ENCODE measurements around the gene SGSM1.
"Not testable (repeated sequence)": the region's sequence is repeated elsewhere in the genome, so short reads cannot be mapped to it uniquely, and the experiment has no call there.

Gene SGSM1

DNA sequence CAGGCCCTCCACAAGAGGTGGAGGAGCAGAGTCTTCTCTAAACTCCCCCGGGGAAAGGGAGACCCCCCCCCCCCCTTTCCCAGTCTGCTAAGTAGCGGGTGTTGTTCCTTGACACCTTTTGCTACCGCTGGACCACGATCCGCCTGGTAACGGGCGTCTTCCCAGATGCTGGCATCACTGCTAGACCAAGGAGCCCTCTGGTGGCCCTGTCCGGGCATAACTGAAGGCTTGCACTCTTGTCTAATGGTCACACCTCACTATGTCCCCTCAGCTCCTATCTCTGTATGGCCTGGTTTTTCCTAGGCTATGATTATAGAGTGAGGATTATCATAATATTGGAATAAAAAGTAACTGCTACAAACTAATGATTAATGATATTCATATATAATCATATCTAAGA is 31.5 kb downstream of the SGSM1 start:
- H3K27me3 ChIP-seq (ENCODE audit: control insufficient read depth, insufficient read depth, low read length, poor library complexity, severe bottlenecking); H3K27ac ChIP-seq (ENCODE audit: insufficient read depth, low read depth, low read length, poor library complexity, severe bottlenecking); H3K9me3 ChIP-seq (ENCODE audit: control insufficient read depth, low read length); H3K4me1 ChIP-seq (ENCODE audit: control insufficient read depth, insufficient read depth, low read length); H3K36me3 ChIP-seq (ENCODE audit: control insufficient read depth, insufficient read depth, low read length); H3K4me3 ChIP-seq (ENCODE audit: insufficient read depth, low read depth, low read length): not testable (repeated sequence)
- WGBS, 2 experiments, result 40 to 70% methylated on average over 1 to 5 of the region's 8 CpGs

DNA sequence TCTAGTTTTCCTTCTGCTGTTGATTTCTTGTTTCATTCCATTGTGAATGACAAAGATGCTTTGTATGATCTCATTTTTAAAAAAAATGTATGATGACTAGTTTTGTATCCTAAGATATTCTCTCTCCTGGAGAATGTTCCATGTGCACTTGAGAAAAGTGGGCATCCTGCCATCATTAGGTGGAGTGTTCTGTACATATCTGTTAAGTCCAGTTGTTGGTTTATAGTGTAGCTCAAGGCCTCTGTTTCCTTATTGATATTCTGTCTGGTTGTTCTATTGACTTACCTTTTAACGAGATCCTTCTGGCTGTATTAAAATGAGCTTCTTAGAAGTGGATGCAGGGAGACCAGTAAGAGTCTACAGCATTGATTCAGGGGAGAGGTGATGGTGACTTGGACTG is 35.2 kb downstream of the SGSM1 start:
- WGBS, 2 experiments, result 86 to 94% methylated on average over 1 of the region's 1 CpG
- Histone ChIP-seq H3K27me3 (ENCODE audit: control insufficient read depth, insufficient read depth, low read length, poor library complexity, severe bottlenecking) (no peaks in the 10 kb centered on the region), H3K27ac (ENCODE audit: insufficient read depth, low read depth, low read length, poor library complexity, severe bottlenecking) (no peak overlapping the region), H3K36me3 (ENCODE audit: control insufficient read depth, insufficient read depth, low read length) (no peaks in the 10 kb centered on the region), H3K9me3 (ENCODE audit: control insufficient read depth, low read length) (no peaks in the 10 kb centered on the region), H3K4me1 (ENCODE audit: control insufficient read depth, insufficient read depth, low read length) (no peaks in the 10 kb centered on the region), H3K4me3 (ENCODE audit: insufficient read depth, low read depth, low read length) (no peak overlapping the region)

DNA sequence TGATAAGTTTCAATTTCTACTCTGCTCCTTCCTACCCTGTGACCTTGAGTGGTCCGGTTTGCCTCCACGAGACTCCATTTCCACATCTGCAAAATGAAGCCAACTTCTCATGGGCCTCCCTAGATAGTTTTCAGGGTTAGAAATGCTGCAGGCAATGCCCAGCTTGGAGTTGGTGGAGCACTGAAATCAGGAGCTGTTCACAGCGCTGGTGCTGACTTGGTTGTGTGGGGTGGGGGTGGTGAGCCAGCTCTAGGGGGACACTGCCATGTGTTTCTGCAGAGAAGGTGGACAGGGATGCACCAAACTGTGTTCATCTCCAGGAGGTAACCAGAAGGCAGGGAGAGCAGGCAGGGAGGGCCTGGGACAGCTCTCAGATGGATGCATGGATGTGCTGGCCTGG is 37.0 kb downstream of the SGSM1 start:
- WGBS, 2 experiments, result 77 to 80% methylated on average over 3 of the region's 3 CpGs
- Histone ChIP-seq H3K9me3 (ENCODE audit: control insufficient read depth, low read length) (no peaks in the 10 kb centered on the region), H3K36me3 (ENCODE audit: control insufficient read depth, insufficient read depth, low read length) (no peaks in the 10 kb centered on the region), H3K27ac (ENCODE audit: insufficient read depth, low read depth, low read length, poor library complexity, severe bottlenecking) (no peak overlapping the region), H3K27me3 (ENCODE audit: control insufficient read depth, insufficient read depth, low read length, poor library complexity, severe bottlenecking) (no peaks in the 10 kb centered on the region), H3K4me1 (ENCODE audit: control insufficient read depth, insufficient read depth, low read length) (no peaks in the 10 kb centered on the region), H3K4me3 (ENCODE audit: insufficient read depth, low read depth, low read length) (no peak overlapping the region)

DNA sequence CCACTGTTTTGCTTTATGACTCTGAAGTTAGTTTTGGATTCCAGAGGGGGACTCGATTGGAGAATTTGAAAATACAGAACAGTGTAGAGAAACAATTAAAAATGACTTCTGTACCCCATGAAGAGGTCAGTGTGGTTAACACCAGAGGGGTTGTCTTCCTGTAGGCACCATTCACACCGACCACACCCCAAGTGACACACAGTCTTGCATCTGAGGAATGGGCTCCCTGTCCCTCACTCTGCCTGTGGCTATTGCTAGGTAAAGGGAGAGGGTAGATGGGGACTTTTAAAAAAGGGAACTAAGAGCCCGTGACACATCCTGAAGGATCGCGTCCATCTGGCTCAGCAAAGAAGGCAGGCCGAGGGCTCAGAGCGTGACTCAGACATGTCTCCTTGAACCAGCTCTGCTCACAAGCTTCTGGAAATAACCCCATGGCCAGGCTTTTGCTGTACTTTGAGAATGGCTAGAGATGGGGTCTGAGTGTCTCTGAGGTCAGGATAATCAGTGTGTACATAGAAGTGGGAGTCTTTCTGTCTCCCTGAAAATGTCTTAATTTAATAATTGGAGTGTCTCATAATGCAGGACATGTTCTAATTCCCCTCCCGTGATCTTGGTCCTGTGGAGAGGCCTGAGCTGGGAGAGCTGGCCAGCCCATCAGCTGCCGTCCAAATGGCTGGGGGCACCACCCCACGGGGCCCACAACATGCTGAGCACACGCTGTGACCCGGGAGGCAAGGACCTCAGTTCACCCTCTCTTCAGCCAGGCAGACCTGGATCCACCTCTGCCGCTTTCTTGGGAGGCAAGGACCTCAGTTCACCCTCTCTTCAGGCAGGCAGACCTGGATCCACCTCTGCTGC is 39.3 kb downstream of the SGSM1 start:
- Histone ChIP-seq H3K4me3 (ENCODE audit: insufficient read depth, low read depth, low read length) (no peak overlapping the region), H3K27me3 (ENCODE audit: control insufficient read depth, insufficient read depth, low read length, poor library complexity, severe bottlenecking) (no peaks in the 10 kb centered on the region), H3K27ac (ENCODE audit: insufficient read depth, low read depth, low read length, poor library complexity, severe bottlenecking) (no peak overlapping the region), H3K9me3 (ENCODE audit: control insufficient read depth, low read length) (no peaks in the 10 kb centered on the region), H3K4me1 (ENCODE audit: control insufficient read depth, insufficient read depth, low read length) (no peaks in the 10 kb centered on the region), H3K36me3 (ENCODE audit: control insufficient read depth, insufficient read depth, low read length) (no peaks in the 10 kb centered on the region)
- 80 to 82% methylated on average over 13 of the region's 13 CpGs for WGBS, 2 experiments

DNA sequence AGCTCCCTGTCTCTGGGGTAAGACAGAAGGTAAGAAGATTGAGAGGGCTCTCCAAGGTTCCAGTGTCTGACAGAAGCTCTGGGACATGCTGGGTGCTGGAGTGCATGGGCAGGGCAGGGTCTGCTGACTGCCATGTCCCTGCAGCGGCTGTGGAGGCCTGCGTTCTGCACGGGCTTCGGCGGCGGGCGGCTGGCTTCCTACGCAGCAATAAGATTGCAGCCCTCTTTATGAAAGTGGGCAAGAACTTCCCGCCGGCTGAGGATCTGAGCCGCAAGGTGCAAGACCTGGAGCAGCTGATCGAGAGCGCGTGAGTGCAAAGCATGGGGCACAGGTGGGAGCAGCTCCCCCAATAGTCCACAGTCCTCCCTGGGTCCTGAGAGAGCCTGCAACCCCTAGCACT is 41.5 kb downstream of the SGSM1 start:
- no peaks in the 10 kb centered on the region for H3K27me3 ChIP-seq (ENCODE audit: control insufficient read depth, insufficient read depth, low read length, poor library complexity, severe bottlenecking)
- no peak overlapping the region for H3K4me3 ChIP-seq (ENCODE audit: insufficient read depth, low read depth, low read length)
- no peak overlapping the region for H3K27ac ChIP-seq (ENCODE audit: insufficient read depth, low read depth, low read length, poor library complexity, severe bottlenecking)
- H3K9me3 ChIP-seq (ENCODE audit: control insufficient read depth, low read length), result no peaks in the 10 kb centered on the region
- H3K36me3 ChIP-seq (ENCODE audit: control insufficient read depth, insufficient read depth, low read length), result no peaks in the 10 kb centered on the region
- 92 to 97% methylated on average over 14 of the region's 14 CpGs for WGBS, 2 experiments
- H3K4me1 ChIP-seq (ENCODE audit: control insufficient read depth, insufficient read depth, low read length), result no peaks in the 10 kb centered on the region

DNA sequence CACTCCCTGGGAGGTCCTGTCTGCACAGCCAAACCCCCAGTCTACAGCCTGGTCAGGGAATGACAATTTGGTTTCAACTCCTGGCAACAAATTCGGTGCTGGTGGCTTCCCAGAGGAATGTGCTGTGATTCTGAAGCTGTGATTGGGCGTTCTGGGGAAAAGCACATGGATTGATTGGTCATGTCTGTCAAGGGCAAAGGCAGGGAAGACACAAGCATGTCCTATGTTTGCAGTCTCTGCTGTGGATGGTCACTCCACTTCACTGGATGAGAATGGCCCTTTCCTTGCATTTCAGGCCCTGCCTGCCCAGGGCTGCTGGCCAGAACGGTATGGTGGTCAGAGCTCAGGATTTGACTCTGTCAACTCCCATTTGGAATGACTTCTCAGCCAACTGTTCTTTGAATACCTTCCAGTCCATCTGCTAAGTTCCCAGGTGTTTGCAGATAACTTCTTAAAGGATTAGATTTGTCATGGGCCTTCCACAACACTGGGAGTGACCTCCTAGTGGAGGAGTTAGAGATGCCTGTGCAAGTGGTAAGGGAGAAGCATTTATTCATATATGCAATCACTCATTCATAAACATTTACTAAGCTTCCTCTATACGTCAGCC is 42.7 kb downstream of the SGSM1 start:
- Histone ChIP-seq H3K27me3 (ENCODE audit: control insufficient read depth, insufficient read depth, low read length, poor library complexity, severe bottlenecking) (no peaks in the 10 kb centered on the region), H3K9me3 (ENCODE audit: control insufficient read depth, low read length) (no peaks in the 10 kb centered on the region), H3K4me3 (ENCODE audit: insufficient read depth, low read depth, low read length) (no peak overlapping the region), H3K36me3 (ENCODE audit: control insufficient read depth, insufficient read depth, low read length) (no peaks in the 10 kb centered on the region), H3K4me1 (ENCODE audit: control insufficient read depth, insufficient read depth, low read length) (no peaks in the 10 kb centered on the region), H3K27ac (ENCODE audit: insufficient read depth, low read depth, low read length, poor library complexity, severe bottlenecking) (no peak overlapping the region)
- 86 to 90% methylated on average over 3 to 4 of the region's 4 CpGs for WGBS, 2 experiments

DNA sequence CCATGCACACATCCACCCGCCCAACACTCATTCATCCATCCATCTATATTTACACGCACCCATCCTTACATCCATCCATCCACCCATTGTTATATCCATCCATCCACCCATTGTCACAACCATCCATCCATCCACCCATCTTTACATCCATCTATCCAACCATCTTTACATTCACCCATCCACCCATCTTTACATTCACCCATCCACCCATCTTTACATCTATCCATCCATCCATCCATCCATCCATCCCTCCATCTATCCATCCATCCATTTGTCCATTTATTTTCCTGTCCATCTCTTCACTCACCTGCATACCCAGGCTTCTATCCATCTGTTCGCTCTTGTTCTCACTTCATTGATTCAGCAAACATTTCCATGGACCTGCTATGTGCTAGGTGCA is 49.8 kb downstream of the SGSM1 start:
- Histone ChIP-seq H3K27ac (ENCODE audit: insufficient read depth, low read depth, low read length, poor library complexity, severe bottlenecking) (no peak overlapping the region), H3K9me3 (ENCODE audit: control insufficient read depth, low read length) (no peaks in the 10 kb centered on the region), H3K27me3 (ENCODE audit: control insufficient read depth, insufficient read depth, low read length, poor library complexity, severe bottlenecking) (no peaks in the 10 kb centered on the region), H3K4me1 (ENCODE audit: control insufficient read depth, insufficient read depth, low read length) (no peaks in the 10 kb centered on the region), H3K4me3 (ENCODE audit: insufficient read depth, low read depth, low read length) (no peak overlapping the region), H3K36me3 (ENCODE audit: control insufficient read depth, insufficient read depth, low read length) (no peaks in the 10 kb centered on the region)
- 90 to 93% methylated on average over 3 of the region's 3 CpGs for WGBS, 2 experiments

DNA sequence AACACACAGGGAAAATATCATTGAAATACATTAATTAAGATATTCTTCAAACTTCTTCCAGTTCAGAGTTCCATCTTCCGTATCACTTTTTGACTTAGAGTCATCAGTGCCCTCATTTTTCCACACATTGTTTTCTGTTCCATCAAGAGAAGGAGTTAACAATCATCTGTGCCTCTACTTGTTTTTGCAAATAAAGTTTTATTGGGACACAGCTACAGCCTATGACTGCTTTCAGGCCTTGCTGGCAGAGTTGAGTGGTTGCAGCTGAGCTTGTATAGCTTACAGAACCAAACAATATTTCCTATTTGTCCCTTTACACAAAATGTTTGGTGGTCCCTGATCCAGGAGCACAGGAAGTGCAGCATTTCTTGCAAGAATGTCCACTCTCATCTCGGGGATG is 51.6 kb downstream of the SGSM1 start:
- Histone ChIP-seq H3K4me1 (ENCODE audit: control insufficient read depth, insufficient read depth, low read length) (no peaks in the 10 kb centered on the region), H3K9me3 (ENCODE audit: control insufficient read depth, low read length) (no peaks in the 10 kb centered on the region), H3K36me3 (ENCODE audit: control insufficient read depth, insufficient read depth, low read length) (no peaks in the 10 kb centered on the region), H3K27ac (ENCODE audit: insufficient read depth, low read depth, low read length, poor library complexity, severe bottlenecking) (no peak overlapping the region), H3K4me3 (ENCODE audit: insufficient read depth, low read depth, low read length) (no peak overlapping the region), H3K27me3 (ENCODE audit: control insufficient read depth, insufficient read depth, low read length, poor library complexity, severe bottlenecking) (no peaks in the 10 kb centered on the region)
- WGBS, 2 experiments, result 93% methylated on average over 2 of the region's 2 CpGs

DNA sequence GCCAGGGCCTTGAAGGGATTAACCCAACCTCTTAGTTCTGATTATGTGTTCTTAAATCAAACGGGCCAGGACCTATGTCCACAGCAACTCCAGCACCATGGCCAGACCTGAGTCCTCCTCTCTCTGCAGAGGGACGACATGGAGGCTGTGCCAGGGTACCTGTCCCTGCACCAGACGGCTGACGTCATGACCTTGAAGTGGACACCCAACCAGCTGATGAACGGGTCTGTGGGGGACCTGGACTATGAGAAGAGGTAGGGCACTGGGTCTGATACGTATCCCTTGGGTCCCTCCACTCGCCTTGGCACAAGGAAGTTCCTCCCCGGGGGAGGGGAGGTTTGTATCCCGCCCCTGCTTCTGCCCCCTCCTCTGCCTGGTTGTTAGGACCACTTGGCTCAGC is 53.6 kb downstream of the SGSM1 start:
- no peaks in the 10 kb centered on the region for H3K4me1 ChIP-seq (ENCODE audit: control insufficient read depth, insufficient read depth, low read length)
- no peak overlapping the region for H3K27ac ChIP-seq (ENCODE audit: insufficient read depth, low read depth, low read length, poor library complexity, severe bottlenecking)
- WGBS, 2 experiments, result 89 to 91% methylated on average over 9 of the region's 9 CpGs
- no peaks in the 10 kb centered on the region for H3K9me3 ChIP-seq (ENCODE audit: control insufficient read depth, low read length)
- H3K4me3 ChIP-seq (ENCODE audit: insufficient read depth, low read depth, low read length), result no peak overlapping the region
- H3K36me3 ChIP-seq (ENCODE audit: control insufficient read depth, insufficient read depth, low read length), result no peaks in the 10 kb centered on the region
- no peaks in the 10 kb centered on the region for H3K27me3 ChIP-seq (ENCODE audit: control insufficient read depth, insufficient read depth, low read length, poor library complexity, severe bottlenecking)

DNA sequence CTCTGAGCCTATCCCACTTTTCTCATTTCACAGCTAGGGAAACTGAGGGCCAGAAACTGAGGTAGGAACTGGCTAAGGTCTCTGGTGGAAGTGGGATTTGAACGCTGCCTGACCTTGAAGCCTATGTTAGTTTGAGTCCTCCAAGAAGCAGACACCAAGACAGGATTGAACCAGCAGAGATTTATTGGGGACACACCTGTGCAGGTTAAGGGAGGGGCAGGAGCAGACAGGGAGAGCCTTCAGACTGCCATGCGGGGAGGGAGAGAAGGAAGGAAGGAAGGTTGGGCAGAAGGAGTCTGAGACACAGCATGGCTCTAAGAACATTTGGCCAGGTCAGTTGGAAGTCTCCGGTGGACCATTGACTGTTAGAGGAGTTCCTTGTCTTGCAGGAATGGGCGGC is 59.5 kb downstream of the SGSM1 start:
- Histone ChIP-seq H3K4me3 (ENCODE audit: insufficient read depth, low read depth, low read length) (no peak overlapping the region), H3K36me3 (ENCODE audit: control insufficient read depth, insufficient read depth, low read length) (no peaks in the 10 kb centered on the region), H3K9me3 (ENCODE audit: control insufficient read depth, low read length) (no peaks in the 10 kb centered on the region), H3K4me1 (ENCODE audit: control insufficient read depth, insufficient read depth, low read length) (no peaks in the 10 kb centered on the region), H3K27ac (ENCODE audit: insufficient read depth, low read depth, low read length, poor library complexity, severe bottlenecking) (no peak overlapping the region), H3K27me3 (ENCODE audit: control insufficient read depth, insufficient read depth, low read length, poor library complexity, severe bottlenecking) (no peaks in the 10 kb centered on the region)
- WGBS, 2 experiments, result 80 to 85% methylated on average over 4 of the region's 4 CpGs

All from ectodermal cell (in vitro differentiated cells).